Dedifferentiated amniotic fluid mesenchymal stem cell (primary cell): ENCODE results near the gene WDR45B.
"Not testable (repeated sequence)": the region's sequence is repeated elsewhere in the genome, so short reads cannot be mapped to it uniquely, and the experiment has no call there.

Experiments used
- DNase-seq: peaks from one replicate; pipeline ENCODE4 v3.0.0-alpha.2; 2016; ENCODE audit errors: extremely low spot score

The WDR45B gene

GRCh38 chr17:82585935-82586575 lies 62.2 kb downstream of the WDR45B start:
- not testable (repeated sequence) for DNase-seq

- DNase-seq, result no peak
These were observed 64.5 kb downstream of the WDR45B start for GRCh38 chr17:82583720-82584234.

DNA sequence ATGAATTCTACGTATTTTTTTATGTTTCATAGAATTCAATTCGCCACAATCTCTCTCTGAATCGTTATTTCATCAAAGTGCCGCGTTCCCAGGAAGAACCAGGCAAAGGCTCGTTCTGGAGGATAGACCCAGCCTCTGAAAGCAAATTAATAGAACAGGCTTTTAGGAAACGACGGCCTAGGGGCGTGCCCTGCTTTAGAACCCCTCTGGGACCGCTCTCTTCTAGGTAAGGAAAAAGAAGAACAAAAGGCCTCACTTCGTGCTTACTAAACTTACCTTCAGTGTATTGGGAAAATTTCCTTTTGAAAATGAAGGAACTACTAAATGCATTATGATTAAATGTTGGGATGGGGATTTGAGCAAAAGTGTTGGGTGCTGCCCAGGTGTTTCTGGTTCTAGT lies 65.5 kb downstream of the WDR45B start:
- no peak for DNase-seq

DNA sequence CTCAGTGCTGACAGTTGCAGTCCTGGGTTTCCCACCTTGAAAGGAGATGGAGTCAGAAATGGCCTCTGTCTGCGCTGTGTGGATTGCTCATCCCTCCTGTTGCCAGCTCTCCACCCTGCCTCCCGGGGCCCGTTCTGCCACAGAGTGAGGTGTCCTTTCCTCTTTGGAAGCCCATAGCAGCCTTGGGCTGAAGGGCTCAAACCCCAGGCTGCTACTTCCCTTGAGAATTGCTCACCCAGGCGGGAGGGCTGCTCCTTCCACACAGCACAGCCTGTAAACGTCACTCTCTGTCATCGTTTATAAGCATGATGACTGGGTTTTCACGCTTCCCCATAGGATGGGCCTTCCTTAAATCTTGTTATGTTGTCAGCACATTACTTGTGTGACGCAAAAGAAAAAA lies 66.0 kb downstream of the WDR45B start:
- DNase-seq, result no peak

- not testable (repeated sequence) for DNase-seq
These were observed 68.3 kb downstream of the WDR45B start for GRCh38 chr17:82579969-82580368.

DNA sequence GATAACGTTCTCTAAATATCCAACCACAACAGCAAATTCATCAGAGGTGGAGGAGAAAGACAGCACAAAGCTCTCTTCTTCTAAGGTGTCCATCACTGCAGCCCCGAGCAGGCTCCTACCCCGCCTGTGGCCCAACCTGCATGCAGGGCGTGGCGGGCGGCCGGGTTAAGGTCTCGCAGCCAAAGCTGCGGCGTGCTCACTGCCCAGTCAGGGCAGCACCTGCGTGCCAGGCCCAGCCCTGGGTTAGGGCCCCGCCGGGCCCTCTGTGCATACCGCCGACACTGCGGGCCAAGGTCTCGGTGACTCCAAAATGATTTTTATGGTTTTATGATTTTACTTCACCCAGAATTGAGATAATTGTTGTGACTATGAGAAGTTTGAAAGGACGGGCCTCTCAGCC lies 70.9 kb downstream of the WDR45B start:
- DNase-seq, result no peak

DNA sequence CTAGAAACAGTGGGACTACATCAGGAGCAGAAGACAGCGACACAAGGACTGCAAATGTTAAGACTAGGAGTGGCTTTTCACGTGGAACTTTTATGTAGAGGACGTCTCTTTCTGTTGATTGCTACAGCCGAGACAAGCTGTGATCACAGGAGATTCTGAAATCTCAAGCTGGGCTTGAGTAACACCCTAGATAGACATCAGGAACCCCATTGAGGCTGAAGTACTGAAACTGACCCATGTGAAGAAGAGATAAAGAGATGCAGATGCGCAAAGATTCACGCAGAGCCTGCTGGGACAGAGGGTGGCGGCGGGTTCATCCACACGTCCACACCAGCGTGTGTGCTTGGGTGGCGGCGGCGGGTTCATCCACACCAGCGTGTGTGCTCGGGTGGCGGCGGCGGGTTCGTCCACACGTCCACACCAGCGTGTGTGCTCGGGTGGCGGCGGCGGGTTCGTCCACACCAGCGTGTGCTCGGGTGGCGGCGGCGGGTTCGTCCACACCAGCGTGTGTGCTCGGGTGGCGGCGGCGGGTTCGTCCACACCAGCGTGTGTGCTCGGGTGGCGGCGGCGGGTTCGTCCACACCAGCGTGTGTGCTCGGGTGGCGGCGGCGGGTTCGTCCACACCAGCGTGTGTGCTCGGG lies 72.5 kb downstream of the WDR45B start:
- not testable (repeated sequence) for DNase-seq

GRCh38 chr17:82574041-82574440 lies 74.2 kb downstream of the WDR45B start:
- DNase-seq, result no peak

- no peak for DNase-seq
These were observed 76.4 kb downstream of the WDR45B start for GRCh38 chr17:82571855-82572254.

GRCh38 chr17:82570277-82570676 lies 78.0 kb downstream of the WDR45B start:
- no peak for DNase-seq

DNA sequence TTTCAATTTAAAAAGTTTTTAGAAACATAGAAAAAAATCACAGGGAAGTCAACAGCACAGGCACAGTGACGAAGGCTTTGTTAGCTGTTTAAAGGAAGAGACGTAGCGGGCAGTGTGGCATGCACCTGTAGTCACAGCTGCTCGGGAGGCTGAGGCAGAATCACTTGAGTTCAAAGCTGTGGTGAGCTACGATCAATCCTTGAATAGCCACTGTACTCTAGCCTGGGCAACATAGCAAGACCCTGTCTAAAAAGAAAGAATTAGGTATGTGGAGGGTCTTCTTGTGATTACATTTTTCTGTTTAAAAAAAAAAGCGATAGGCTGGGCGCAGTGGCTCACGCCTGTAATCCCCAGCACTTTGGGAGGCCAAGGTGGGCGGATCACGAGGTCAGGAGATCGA lies 78.6 kb downstream of the WDR45B start:
- no peak for DNase-seq

- DNase-seq, result no peak
These were observed 79.2 kb downstream of the WDR45B start for GRCh38 chr17:82568997-82569393.

- DNase-seq, result no peak
These were observed 81.0 kb downstream of the WDR45B start for GRCh38 chr17:82567286-82567685.

DNA sequence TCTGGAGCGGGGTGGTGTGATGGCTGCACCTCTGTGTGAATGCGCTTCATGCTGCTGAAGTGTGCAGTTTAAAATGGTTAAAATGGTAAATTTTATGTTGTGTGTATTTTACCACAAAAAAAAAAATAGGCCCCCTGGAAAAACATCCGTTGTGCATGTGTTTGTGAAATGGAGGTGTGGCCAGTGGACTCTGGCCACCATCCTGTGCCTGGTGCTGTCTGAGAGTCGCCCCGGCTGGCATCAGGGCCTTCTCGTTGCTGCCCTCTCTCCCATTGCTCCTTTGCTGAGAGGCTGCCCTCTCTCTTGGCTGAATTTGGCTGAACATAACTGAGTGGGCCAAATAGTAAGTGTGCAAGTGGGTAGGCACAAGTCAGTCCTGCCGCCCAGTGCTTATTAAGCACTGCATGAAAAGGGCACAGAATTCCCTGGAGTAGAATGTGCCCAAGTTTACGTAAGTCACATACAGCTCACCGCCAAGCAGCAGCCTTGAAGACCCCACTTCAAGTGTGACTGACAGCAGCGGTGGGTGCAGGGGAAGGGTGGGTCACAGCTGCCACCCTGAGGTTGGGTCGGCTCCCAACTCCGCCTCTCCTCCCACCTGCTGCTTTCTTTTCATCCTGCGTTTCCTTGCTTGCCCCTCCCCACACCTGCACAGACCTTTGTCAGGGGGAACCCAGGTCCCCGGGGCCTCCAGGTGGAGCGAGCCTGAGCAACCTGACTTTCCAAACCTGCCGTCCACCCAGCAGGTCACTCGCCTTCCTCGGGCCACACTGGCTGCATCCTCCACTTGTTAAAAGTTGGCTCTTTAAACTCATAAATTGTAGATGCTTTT lies 81.9 kb downstream of the WDR45B start:
- no peak for DNase-seq

DNA sequence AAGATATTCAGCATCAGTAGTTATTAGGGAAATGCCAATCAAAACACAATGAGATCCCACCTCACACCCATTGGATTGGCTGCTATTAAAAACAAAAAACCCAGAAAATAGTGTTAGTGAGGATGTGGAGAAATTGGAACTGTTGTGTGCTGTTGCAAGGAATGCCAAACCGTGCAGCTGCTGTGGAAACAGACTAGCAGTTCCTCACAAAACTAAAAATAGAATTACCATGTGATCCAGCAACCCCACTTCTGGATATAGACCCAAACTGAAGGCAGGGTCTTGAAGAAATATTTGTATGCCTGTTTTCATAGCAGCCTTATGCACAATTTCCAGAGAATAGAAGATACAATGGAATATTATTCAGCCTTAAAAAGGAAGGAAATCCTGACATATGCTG lies 82.7 kb downstream of the WDR45B start:
- no peak for DNase-seq
